GM18873 (cell line): ENCODE results near the gene RBM48.
"Not testable (repeated sequence)": the region's sequence is repeated elsewhere in the genome, so short reads cannot be mapped to it uniquely, and the experiment has no call there.

Experiments
- ATAC-seq: cut with Tn5 transposase; IDR thresholded peaks from one replicate; pipeline ENCODE4 v1.9.1; 2021; ENCODE audit warnings: mild to moderate bottlenecking, moderate library complexity, moderate number of reproducible peaks; ENCODE audit not compliant: unreplicated experiment, low FRiP score

RBM48 gene

DNA sequence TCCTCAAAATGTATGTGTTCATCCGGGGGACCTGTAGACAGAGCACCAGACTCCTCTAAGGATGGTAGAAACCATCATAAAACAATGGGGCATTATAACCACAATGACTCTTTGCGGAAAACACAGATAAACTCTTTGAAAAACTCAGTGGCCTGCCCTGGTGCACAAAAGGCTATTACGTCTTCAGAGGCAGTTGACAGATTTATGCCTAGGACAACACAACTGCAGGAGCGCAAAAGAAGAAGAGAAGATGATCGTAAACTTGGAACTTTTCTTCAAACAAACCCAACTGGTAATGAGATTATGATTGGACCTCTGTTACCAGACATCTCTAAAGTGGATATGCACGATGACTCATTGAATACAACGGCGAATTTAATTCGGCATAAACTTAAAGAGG is 6.0 kb downstream of the RBM48 start:
- no peak for ATAC-seq

DNA sequence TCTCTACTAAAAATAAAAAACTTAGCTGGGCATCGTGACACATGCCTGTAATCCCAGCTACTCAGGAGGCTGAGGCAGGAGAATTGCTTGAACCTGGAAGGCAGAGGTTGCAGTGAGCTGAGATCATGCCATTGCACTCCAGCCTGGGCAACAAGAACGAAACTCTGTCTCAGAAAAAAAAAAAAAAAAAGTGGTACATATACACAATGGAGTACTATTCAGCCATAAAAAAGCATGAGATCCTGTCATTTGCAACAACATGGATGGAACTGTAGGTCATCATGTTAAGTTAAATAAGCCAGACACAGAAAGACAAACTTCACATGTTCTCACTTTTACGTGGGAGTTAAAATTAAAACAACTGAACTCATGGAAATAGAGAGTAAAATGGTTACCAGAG is 14.9 kb downstream of the RBM48 start:
- not testable (repeated sequence) for ATAC-seq

DNA sequence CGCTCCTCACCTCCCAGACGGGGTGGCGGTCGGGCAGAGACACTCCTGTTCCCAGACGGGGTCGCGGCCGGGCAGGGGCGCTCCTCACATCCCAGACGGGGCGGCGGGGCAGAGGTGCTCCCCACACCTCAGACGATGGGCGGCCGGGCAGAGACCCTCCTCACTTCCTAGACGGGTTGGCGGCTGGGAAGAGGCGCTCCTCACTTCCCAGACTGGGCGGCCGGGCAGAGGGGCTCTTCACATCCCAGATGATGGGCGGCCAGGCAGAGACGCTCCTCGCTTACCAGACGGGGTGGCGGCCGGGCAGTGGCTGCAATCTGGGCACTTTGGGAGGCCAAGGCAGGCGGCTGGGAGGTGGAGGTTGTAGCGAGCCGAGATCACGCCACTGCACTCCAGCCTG is 16.5 kb downstream of the RBM48 start:
- not testable (repeated sequence) for ATAC-seq

DNA sequence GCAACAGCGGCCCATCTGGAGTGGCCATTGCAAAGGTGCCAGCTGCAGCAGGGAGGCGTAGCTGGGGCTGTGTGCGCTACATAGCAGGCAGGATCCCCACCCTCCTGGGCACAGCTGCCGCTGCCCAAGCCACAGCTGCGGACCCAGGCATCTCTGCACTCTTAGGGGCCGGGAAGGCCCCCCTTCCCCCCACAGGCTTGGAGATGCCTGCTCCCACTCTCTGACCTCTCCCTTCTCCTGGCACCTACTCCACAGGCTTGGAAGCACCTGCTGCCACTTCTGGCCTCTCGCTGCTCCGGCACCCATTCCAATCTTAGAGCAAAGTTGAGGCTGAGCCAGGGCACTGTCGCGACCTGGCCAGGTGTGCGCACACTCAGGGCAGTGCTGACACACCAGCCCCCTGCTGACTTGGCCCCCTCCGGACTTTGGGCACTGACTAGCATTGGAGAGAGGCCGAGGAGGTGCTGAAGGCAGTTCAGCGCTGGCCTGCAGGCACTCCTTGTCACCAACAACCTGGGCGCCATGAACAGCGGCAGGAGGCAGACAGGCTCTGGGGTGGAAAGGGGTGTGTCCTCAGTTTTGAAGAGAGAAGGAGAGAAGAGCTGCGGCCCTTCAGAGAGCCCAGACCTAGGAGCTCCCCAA is 18.4 kb downstream of the RBM48 start:
- ATAC-seq = no peak

DNA sequence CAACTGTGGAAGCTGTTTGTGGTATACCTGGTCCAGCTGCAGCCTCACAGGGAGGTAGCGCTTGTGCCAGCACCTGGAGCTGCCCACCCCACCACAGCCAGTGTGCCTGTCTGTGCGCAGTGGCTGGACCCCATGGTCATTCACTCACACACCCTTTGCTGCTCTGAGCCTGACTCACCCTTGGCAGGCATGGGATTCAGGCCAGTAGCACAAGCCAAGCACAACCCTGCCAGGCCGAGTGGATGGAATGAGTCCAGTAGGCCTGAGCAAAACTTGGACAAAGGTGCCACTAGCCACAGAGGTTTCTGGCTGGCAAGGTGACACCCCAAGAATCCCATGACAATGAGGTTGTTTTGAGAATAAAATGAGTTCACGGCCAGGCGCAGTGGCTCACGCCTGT is 19.0 kb downstream of the RBM48 start:
- ATAC-seq = no peak

DNA sequence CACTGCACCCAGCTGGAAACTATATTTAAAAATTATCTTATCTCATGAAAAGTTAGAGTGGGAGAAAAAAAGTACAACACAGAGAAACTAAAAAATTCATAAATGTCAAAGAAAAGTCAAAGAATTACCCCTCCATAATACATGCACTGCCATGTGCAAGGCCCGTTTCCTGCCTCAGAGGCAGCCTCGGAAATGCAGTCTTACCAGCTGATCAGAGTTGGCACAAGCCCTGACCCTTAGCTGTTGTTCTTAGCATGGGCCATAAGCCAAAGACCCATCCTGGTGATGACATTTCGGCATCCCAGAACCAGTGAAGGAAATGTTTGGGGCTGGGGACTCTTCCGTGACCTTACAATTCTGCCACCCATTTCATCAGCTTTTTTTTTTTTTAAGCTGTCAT is 21.6 kb downstream of the RBM48 start:
- no peak for ATAC-seq

DNA sequence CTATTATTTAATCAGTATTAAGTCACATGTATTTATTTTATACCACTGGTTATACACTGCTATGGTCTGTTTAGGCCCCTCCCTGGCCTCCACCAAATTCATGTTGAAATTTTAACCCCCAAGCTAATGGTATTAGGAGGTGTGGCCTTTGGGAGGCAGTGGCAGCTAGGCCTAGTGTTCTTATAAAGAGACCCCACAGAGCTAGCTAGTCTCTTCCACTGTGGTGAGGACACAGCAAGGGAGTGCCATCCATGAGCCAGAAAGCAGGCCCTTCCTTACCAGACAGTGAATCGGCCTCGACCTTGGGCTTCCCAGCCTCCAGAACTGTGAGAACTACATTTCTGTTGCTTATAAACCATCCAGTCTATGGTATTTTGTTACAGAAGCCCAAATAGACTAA is 28.7 kb downstream of the RBM48 start:
- no peak for ATAC-seq

DNA sequence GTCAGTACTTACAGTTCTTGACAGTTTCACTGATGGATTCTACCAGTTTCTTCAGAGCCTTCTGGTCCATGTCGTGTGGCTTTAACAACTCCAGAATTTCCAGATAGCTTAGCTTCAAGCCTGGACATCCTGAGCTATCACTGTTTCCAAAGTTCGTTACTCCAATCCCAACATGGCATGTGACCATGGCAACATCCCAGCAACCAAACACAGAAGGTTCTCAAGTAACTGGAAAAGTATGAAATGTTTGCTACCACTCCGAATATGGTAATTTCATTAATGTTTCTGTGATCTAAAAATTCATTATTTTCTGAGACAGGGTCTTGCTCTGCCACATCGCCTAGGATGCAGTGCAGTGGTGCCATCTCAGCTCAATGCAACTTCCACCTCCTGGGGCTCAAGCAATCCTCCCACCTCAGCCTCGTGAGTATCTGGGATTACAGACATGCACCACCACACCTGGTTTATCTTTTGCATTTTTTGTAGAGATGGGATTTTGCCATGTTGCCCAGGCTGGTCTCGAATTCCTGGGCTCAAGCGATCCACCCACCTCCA is 29.3 kb downstream of the RBM48 start:
- ATAC-seq = no peak

DNA sequence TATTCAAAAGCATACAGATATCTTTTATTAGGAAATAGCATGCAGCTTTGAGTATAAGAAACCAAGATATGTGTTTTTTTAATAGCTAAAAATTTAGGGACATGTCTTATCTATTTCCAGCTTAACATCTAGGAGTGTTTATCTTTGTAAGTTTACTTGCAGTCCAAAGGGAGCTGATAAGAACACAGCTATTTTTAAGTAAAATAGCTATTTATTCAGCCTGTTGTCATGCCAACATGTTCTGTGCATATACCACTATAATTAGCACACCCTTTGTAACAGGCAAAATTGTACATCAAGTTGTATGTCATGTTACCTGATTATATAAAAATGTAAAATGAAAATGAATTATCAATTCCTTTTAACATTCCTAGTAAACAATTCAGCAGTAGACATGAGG is 32.0 kb downstream of the RBM48 start:
- ATAC-seq = no peak

DNA sequence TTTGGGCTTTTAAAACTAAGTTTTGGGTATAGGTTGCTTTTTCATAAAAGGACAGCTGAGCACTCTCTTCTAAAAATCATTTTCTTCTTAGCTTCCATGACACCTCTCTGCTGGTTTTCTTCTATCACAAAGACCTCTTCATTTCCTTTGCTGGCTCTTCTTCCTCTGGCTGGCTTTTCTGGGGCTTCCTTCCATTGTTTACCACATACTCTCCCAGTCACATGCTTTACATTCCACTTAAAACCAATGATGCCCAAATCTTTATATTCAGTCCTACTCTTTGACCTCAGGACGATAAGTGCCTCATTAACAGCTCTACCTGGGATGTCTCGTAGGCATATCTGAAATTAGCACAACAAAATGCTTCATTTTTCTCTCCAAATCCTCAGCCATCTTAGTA is 34.8 kb downstream of the RBM48 start:
- no peak for ATAC-seq

DNA sequence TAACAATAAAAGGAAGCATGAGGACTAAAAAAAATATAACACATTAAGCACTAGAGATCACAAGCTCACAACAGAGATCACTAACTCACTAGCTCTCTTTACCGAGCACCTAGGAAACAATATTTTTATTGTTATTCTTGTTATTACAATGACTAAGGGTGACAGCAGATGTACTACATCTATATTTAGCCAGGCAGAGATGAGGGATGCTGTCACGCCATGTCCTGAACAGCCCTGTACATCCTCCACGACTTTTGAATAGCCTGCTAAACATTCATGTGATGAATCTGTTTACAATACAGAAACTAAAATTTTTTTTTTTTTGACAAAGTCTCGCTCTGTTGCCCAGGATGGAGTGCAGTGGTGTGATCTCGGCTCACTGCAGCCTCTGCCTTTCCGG is 38.9 kb downstream of the RBM48 start:
- no peak for ATAC-seq

DNA sequence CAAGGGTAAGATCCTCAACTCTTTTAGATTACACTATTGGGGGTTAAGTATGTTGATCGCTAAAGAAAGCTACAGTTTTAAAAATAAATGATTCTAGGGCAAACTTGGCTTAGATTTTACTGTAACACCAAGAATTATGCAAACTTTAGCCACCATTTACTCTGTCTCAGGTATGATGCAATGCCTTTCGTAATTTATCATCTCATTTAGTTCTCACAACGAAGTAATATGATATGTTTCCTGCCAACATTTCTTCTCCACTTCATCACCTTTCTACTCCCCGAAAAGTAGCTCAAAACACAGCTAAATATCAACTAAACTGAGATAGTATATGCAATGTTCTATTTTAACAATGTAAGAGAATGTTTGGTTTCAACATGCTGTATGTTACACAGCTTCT is 40.5 kb downstream of the RBM48 start:
- ATAC-seq = no peak

DNA sequence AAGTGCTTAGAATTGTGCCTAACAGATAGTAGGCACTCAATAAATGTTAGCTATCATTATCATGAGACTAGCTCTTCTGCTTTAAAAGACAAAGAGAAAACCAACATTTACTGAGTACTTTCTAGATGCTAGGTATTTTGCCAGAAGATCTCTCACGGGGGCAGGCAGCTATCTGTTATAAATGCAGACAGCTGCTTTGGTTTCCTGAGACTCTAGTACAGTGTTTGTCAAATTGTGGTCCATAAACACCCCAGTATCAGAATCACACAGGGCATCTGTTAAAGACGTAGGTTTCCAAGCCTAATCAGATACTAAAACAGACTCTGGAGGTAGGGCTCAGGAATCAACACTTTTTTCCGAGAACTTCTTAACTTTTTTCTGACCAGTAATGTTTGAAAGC is 47.7 kb downstream of the RBM48 start:
- ATAC-seq = no peak

DNA sequence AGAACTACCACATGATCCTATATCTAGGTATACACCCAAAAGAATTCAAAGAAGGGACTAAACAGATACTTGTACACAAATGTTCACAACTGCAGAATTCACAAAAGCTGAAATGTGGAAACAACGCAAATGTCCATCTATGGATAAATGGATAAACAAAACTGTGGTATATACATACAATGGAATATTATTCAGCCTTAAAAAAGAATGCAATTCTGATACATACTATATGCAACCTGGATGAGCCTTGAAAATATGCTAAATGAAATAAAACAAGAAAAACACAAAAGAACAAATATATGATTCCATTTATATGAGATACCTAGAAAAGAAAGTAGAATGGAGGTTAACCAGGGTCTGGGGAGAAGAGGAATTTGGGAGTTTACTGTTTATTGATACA is 54.4 kb downstream of the RBM48 start:
- no peak for ATAC-seq

DNA sequence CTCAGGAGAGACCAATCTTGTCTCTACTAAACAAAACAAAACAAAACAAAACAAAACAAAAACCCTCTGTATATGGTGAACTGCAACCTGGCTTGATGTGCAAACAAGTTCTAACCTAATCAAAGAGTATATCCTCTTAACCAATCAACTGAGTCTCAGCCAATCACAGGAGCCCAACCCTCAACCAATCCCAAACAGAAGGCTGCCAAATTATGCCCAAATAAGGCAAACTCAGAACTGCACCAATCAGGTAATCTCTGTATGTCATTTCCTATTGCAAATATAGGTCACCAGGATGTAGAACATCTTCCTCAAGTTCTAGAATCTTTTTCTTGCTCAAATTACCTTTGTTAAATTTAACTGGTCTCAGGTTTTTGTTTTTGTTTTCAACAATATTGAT is 56.4 kb downstream of the RBM48 start:
- no peak for ATAC-seq

DNA sequence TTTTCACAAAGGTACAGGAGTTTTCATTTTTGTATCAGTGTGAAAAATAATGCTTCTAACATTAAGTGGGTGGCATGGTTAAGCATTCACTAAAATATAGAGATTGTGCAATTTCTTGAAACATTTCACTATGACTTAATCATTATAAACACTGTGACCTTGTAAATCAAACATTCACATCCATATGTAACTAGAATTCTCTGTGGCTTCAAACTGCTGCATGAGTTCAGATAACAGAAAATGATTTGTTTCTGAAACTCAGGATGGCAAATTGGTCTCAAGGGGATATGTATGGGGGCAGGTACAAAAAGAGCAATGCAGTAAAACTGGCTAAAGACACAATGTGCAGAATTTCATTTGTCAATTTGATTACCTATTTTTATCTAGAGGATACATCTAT is 57.8 kb downstream of the RBM48 start:
- ATAC-seq = no peak

DNA sequence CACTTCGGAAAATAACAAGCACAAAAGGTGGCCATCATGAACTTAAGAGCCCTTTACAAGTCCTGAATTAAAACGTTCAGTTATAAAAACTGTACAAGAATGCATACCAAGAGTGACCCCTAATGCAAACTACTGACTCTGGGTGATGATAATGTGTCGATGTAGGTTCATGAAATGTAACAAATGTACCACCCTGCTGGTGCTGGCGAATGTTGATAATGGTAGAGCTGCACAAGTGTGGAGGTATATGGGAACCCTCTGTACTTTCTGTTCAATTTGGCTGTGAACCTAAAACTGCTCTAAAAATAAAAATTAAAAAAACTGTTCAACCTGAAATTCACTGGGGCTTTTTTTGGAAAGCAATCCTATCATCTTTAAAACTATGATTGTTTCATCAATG is 58.2 kb downstream of the RBM48 start:
- no peak for ATAC-seq
